ENCODE results near the gene P2RY14.

P2RY14 gene

DNA sequence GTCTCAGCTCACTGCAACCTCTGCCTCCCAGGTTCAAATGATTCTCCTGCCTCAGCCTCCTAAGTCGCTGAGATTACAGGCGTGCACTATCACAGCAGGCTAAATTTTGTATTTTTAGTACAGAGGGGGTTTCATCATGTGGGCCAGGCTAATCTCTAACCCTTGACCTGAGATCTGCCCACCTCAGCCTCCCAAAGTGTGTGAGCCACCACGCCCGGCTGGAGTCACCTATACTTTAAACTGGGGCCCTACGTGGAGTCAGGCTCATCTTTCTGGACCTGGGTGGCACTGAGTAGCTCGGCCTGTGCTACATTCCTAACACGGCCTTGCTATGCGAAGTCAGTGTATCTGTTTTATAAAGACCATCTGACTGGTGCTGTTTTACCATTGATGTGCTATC, 81.1 kb downstream of the P2RY14 start (continued):
- TF ChIP-seq ZFP69B (tag by site-specific recombination; IDR thresholded peaks at IDR 0.05): no peak
- TF ChIP-seq, protein P1, sequence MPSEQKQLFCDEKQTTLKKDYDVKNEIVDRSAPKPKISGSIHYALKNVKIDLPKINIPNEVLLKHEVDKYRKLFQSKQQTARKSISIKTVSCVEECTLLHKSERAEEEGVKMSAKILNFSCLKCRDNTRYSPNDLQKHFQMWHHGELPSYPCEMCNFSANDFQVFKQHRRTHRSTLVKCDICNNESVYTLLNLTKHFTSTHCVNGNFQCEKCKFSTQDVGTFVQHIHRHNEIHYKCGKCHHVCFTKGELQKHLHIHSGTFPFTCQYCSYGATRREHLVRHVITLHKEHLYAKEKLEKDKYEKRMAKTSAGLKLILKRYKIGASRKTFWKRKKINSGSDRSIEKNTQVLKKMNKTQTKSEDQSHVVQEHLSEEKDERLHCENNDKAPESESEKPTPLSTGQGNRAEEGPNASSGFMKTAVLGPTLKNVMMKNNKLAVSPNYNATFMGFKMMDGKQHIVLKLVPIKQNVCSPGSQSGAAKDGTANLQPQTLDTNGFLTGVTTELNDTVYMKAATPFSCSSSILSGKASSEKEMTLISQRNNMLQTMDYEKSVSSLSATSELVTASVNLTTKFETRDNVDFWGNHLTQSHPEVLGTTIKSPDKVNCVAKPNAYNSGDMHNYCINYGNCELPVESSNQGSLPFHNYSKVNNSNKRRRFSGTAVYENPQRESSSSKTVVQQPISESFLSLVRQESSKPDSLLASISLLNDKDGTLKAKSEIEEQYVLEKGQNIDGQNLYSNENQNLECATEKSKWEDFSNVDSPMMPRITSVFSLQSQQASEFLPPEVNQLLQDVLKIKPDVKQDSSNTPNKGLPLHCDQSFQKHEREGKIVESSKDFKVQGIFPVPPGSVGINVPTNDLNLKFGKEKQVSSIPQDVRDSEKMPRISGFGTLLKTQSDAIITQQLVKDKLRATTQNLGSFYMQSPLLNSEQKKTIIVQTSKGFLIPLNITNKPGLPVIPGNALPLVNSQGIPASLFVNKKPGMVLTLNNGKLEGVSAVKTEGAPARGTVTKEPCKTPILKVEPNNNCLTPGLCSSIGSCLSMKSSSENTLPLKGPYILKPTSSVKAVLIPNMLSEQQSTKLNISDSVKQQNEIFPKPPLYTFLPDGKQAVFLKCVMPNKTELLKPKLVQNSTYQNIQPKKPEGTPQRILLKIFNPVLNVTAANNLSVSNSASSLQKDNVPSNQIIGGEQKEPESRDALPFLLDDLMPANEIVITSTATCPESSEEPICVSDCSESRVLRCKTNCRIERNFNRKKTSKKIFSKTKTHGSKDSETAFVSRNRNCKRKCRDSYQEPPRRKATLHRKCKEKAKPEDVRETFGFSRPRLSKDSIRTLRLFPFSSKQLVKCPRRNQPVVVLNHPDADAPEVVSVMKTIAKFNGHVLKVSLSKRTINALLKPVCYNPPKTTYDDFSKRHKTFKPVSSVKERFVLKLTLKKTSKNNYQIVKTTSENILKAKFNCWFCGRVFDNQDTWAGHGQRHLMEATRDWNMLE (tag by site-specific recombination; conservative IDR thresholded peaks at IDR 0.05; ENCODE audit: low read depth): no peak
- TF ChIP-seq ZNF561 (tag by site-specific recombination; IDR thresholded peaks at IDR 0.05; ENCODE audit: borderline replicate concordance): no peak

DNA sequence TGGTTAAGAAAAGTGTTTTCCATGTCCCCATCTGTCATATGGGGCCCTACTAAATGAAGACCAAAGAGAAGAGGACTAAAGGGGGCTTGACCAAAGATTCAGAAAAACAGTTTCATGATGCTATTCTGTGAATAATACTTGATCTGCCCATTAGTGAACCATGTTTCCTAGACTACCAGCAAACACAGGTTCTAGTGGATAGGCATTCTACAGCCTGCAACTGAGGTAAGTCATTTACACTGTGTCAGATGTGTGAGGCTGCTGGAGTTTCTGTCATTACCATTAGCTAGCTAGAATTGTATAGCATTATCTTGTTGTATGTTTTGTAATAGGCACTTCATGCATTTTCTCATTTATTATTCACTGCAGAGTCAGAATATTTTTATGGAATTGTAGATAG, 81.9 kb downstream of the P2RY14 start:
- TF ChIP-seq ZFP3 (tag by site-specific recombination; IDR thresholded peaks at IDR 0.05; ENCODE audit: low read depth) (no peak), TCF7L2 (IDR thresholded peaks at IDR 0.05; ENCODE audit: borderline replicate concordance, low read depth, low read length) (no peak), ZBTB17 (tag by site-specific recombination; IDR thresholded peaks at IDR 0.05) (0 out of 2 replicates have a peak, but pooled peaks have one; percentile 36)
- ChIA-PET CTCF (interaction anchor here (0.6 to 1.8 kb wide), 2 partner anchors 28 to 479 kb away, joined by 3 to 4 read pairs; no protein-coding TSS in a partner anchor), POLR2A (no interaction called here)
- H3K27ac ChIP-seq (ENCODE audit: extremely low read depth, low read depth, low read length): no peak overlapping the region
- H3K4me1 ChIP-seq (ENCODE audit: control insufficient read depth, insufficient read depth, low read length): no peaks in the 10 kb centered on the region
- H3K9me3 ChIP-seq (ENCODE audit: control insufficient read depth, insufficient read depth, low read depth, low read length): no peaks in the 10 kb centered on the region
- H3K36me3 ChIP-seq (ENCODE audit: control insufficient read depth in 2 of 2, insufficient read depth in 1 of 2, low read length in 2 of 2): peaks cover 0 to 13% of the 10 kb centered on the region in 2 experiments; a peak in 1 of 3 replicates
- no peak overlapping the region for H3K4me3 ChIP-seq (ENCODE audit: low read depth, low read length)

DNA sequence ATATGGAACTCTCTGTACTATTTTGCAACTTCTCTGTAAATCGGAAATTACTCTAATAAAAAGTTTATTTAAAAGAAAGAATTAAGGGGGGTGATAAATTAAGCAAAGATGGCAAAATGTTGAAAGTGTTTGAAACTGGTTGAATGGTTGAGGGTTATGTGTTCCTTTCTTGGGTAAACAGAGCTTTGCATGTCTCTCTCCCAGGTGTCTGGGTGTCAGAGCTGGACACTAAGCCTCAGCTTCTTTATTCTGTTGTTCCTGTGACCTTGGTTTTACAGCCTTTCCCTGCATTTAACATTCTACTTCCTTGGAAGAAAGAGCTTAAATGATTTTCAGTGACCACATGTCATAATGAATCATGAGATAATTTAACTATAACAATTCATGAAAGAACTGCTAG, 82.5 kb downstream of the P2RY14 start:
- Histone ChIP-seq H3K9me3 (ENCODE audit: control insufficient read depth, insufficient read depth, low read depth, low read length) (no peaks in the 10 kb centered on the region), H3K27ac (ENCODE audit: extremely low read depth, low read depth, low read length) (no peak overlapping the region), H3K4me3 (ENCODE audit: low read depth, low read length) (no peak overlapping the region), H3K36me3 (ENCODE audit: control insufficient read depth in 2 of 2, insufficient read depth in 1 of 2, low read length in 2 of 2) (peaks cover 0 to 16% of the 10 kb centered on the region in 2 experiments; a peak in 1 of 3 replicates), H3K4me1 (ENCODE audit: control insufficient read depth, insufficient read depth, low read length) (no peaks in the 10 kb centered on the region)
- ChIA-PET CTCF (interaction anchor here (0.8 to 1.8 kb wide), 2 partner anchors 27 to 35 kb away, joined by 3 to 4 read pairs; no protein-coding TSS in a partner anchor), POLR2A (no interaction called here)
- TF ChIP-seq ZNF560 (tag by site-specific recombination; IDR thresholded peaks at IDR 0.05; ENCODE audit: borderline replicate concordance) (no peak), ZBTB48 (tag by site-specific recombination; IDR thresholded peaks at IDR 0.05) (no peak), ZNF121 (tag by site-specific recombination; IDR thresholded peaks at IDR 0.05) (no peak), ZEB2 (tag by site-specific recombination; IDR thresholded peaks at IDR 0.05) (no peak), MEIS1 (CRISPR knock-in tag; IDR thresholded peaks at IDR 0.05; ENCODE audit: borderline replicate concordance) (no peak), ZNF843 (tag by site-specific recombination; IDR thresholded peaks at IDR 0.05) (no peak), ZBTB8A (tag by site-specific recombination; IDR thresholded peaks at IDR 0.05) (no peak), ZNF529 (tag by site-specific recombination; IDR thresholded peaks at IDR 0.05; ENCODE audit: insufficient replicate concordance) (no peak)
- TF ChIP-seq, protein P2, sequence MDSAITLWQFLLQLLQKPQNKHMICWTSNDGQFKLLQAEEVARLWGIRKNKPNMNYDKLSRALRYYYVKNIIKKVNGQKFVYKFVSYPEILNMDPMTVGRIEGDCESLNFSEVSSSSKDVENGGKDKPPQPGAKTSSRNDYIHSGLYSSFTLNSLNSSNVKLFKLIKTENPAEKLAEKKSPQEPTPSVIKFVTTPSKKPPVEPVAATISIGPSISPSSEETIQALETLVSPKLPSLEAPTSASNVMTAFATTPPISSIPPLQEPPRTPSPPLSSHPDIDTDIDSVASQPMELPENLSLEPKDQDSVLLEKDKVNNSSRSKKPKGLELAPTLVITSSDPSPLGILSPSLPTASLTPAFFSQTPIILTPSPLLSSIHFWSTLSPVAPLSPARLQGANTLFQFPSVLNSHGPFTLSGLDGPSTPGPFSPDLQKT (IDR thresholded peaks at IDR 0.05; ENCODE audit: borderline replicate concordance, low read depth, low read length): no peak
